Aorta (tissue), 5 donors: Measurements from ENCODE around the gene SLCO4C1. TPM values are rescaled to one million over a fixed set of nuclear protein-coding genes. Genes with fewer than 3 reads are reported as not detected.

Source experiments
- ATAC-seq: fragments of 200-7000 bp; cut with Tn5 transposase; one replicate; pipeline ENCODE4 v1.9.1; 2022; ENCODE audit warnings: moderate library complexity; ENCODE audit not compliant: low FRiP score
- DNase-seq, 2 donors: peaks; one replicate each; pipeline ENCODE4 v3.0.0-alpha.2; 2020
- H3K27ac ChIP-seq, 2 donors: one replicate each; pipeline ENCODE4 v1.5.1; 2013; ENCODE audit warnings: low read length in 2 of 2, mild to moderate bottlenecking in 2 of 2, moderate library complexity in 2 of 2, control low read depth in 1 of 2, inconsistent platforms in 1 of 2, low read depth in 1 of 2
- H3K27me3 ChIP-seq, 2 donors: one replicate each; pipeline ENCODE4 v1.6.1; 2013; ENCODE audit warnings: control low read depth in 1 of 2, low read length in 1 of 2, mild to moderate bottlenecking in 1 of 2, moderate library complexity in 1 of 2; ENCODE audit not compliant: insufficient read depth in 2 of 2, control insufficient read depth in 1 of 2
- H3K36me3 ChIP-seq, 2 donors: one replicate each; pipeline ENCODE4 v1.6.1; 2013; ENCODE audit warnings: control low read depth in 1 of 2, low read length in 1 of 2, mild to moderate bottlenecking in 1 of 2; ENCODE audit not compliant: insufficient read depth in 2 of 2, control insufficient read depth in 1 of 2
- H3K4me1 ChIP-seq, 2 donors: one replicate each; pipeline ENCODE4 v1.6.1; 2013; ENCODE audit warnings: low read length in 2 of 2, control low read depth in 1 of 2, mild to moderate bottlenecking in 1 of 2, moderate library complexity in 1 of 2; ENCODE audit not compliant: insufficient read depth in 2 of 2, control insufficient read depth in 1 of 2
- H3K4me3 ChIP-seq, 2 donors: one replicate each; pipeline ENCODE4 v1.5.1; 2013; ENCODE audit warnings: low read length in 2 of 2, control low read depth in 1 of 2, mild to moderate bottlenecking in 1 of 2
- H3K9me3 ChIP-seq: one replicate; pipeline ENCODE4 v1.6.1; 2013; ENCODE audit warnings: mild to moderate bottlenecking, low read length; ENCODE audit not compliant: control insufficient read depth
- WGBS, 2 donors: extraction: QIAGEN DNeasy Blood & Tissue Kit; methylation state at CpG; one replicate each; pipeline ENCODE4 v1.1.7; 2013; 5-methylcytosine and 5-hydroxymethylcytosine counted together
- intact Hi-C, 2 donors: fragments of 100-400 bp; cut with DNase I; formaldehyde crosslinking; loops; one replicate each; pipeline versions ENCODE4 v1.14.2 to v1.15.0; 2022
- polyA plus RNA-seq, 2 donors: library from polyadenylated mRNA; stranded (reverse); fragments of 200-250 nt; gene quantifications; one replicate each; pipeline ENCODE4 v1.2.3, GENCODE V29; 2013
- total RNA-seq, 2 donors: library from RNA; stranded (reverse); fragmentation: NEBNext Ultra II Directional; extraction: Animal tissue kit (Norgen Biotek cat#: 25700); gene quantifications; one replicate each; pipeline ENCODE4 v1.2.1, GENCODE V29; 2021
- donor health status: healthy with polysubstance abuse.
- donor health status: Bipolar disorder and iron deficiency.
- donor health status: DM: no; HTN: no; CAD: no.
- donor health status: DM: no; HTN: no; CAD: no.
- donor health status: DM: yes; HTN: yes; CAD: no.

SLCO4C1 gene
- total and polyA plus RNA-seq, 4 donors = 0.13 to 1.6 (median 0.39) TPM; not detected in 1

- ATAC-seq = no peak
Observed at GRCh38 chr5:102283102-102283797, 12.8 kb downstream of the SLCO4C1 start.

GRCh38 chr5:102279711-102280110, 16.4 kb downstream of the SLCO4C1 start:
- ATAC-seq = no peak
- WGBS, 2 donors = 80 to 81% methylated on average over 1 of the region's 1 CpG
- intact Hi-C loops = no loop called here

More at GRCh38 chr5:102283102-102283797, 12.8 kb downstream of the SLCO4C1 start:
- WGBS, 2 donors = 71 to 83% methylated on average over 2 of the region's 2 CpGs
- H3K36me3 ChIP-seq = no peaks in the 10 kb centered on the region
- no peak overlapping the region for H3K4me3 ChIP-seq
- H3K4me1 ChIP-seq = no peaks in the 10 kb centered on the region
- no peaks in the 10 kb centered on the region for H3K9me3 ChIP-seq
- H3K27ac ChIP-seq = no peak overlapping the region
- intact Hi-C loops = no loop called here
- DNase-seq = no peak
- H3K27me3 ChIP-seq = no peaks in the 10 kb centered on the region

GRCh38 chr5:102278231-102278630, 17.9 kb downstream of the SLCO4C1 start:
- no peaks in the 10 kb centered on the region for H3K36me3 ChIP-seq
- no peaks in the 10 kb centered on the region for H3K4me1 ChIP-seq
- no peak overlapping the region for H3K27ac ChIP-seq
- no peak for ATAC-seq
- no peak overlapping the region for H3K4me3 ChIP-seq
- peaks cover 2% of the 10 kb centered on the region for H3K9me3 ChIP-seq
- intact Hi-C loops = no loop called here
- no peak for DNase-seq
- WGBS, 2 donors = 90 to 92% methylated on average over 2 of the region's 2 CpGs
- H3K27me3 ChIP-seq = no peaks in the 10 kb centered on the region

More at GRCh38 chr5:102279711-102280110, 16.4 kb downstream of the SLCO4C1 start:
- no peaks in the 10 kb centered on the region for H3K4me1 ChIP-seq
- no peak for DNase-seq
- no peak overlapping the region for H3K4me3 ChIP-seq
- peaks cover 2% of the 10 kb centered on the region for H3K9me3 ChIP-seq
- H3K27ac ChIP-seq = no peak overlapping the region
- H3K36me3 ChIP-seq = no peaks in the 10 kb centered on the region
- H3K27me3 ChIP-seq = no peaks in the 10 kb centered on the region

GRCh38 chr5:102277144-102277543, 18.9 kb downstream of the SLCO4C1 start:
- no peak overlapping the region for H3K27ac ChIP-seq
- WGBS, 2 donors = 95 to 97% methylated on average over 2 of the region's 2 CpGs
- no peaks in the 10 kb centered on the region for H3K4me1 ChIP-seq
- no peaks in the 10 kb centered on the region for H3K36me3 ChIP-seq
- no peak for ATAC-seq
- no peaks in the 10 kb centered on the region for H3K27me3 ChIP-seq
- no peak for DNase-seq
- H3K4me3 ChIP-seq = no peak overlapping the region
- H3K9me3 ChIP-seq = peaks cover 2% of the 10 kb centered on the region
- intact Hi-C loops = no loop called here

- DNase-seq = no peak
- Histone ChIP-seq H3K9me3 (no peaks in the 10 kb centered on the region), H3K27me3 (no peaks in the 10 kb centered on the region), H3K27ac (no peak overlapping the region), H3K4me1 (no peaks in the 10 kb centered on the region), H3K4me3 (no peak overlapping the region), H3K36me3 (no peaks in the 10 kb centered on the region)
- intact Hi-C loops = no loop called here
- WGBS, 2 donors = 77 to 78% methylated on average over 3 of the region's 3 CpGs
- ATAC-seq = no peak
Observed at GRCh38 chr5:102271759-102272158, 24.3 kb downstream of the SLCO4C1 start.

- ATAC-seq = no peak
- Histone ChIP-seq H3K4me1 (no peaks in the 10 kb centered on the region), H3K36me3 (no peaks in the 10 kb centered on the region), H3K27ac (no peak overlapping the region), H3K4me3 (no peak overlapping the region), H3K27me3 (no peaks in the 10 kb centered on the region), H3K9me3 (no peaks in the 10 kb centered on the region)
- no peak for DNase-seq
- intact Hi-C loops = no loop called here
Observed at GRCh38 chr5:102270036-102270435, 26.0 kb downstream of the SLCO4C1 start.

GRCh38 chr5:102262688-102263087, 33.4 kb downstream of the SLCO4C1 start:
- Histone ChIP-seq H3K36me3 (no peaks in the 10 kb centered on the region), H3K4me3 (no peak overlapping the region), H3K9me3 (no peaks in the 10 kb centered on the region), H3K27me3 (no peaks in the 10 kb centered on the region), H3K27ac (no peak overlapping the region), H3K4me1 (no peaks in the 10 kb centered on the region)
- ATAC-seq (no peak), DNase-seq (no peak)
- 91 to 96% methylated on average over 2 of the region's 2 CpGs for WGBS, 2 donors
- intact Hi-C loops = no loop called here

- H3K4me3 ChIP-seq = no peak overlapping the region
- DNase-seq (no peak), ATAC-seq (no peak)
- 88 to 94% methylated on average over 3 of the region's 3 CpGs for WGBS, 2 donors
- no peaks in the 10 kb centered on the region for H3K36me3 ChIP-seq
- H3K27ac ChIP-seq = no peak overlapping the region
- no peaks in the 10 kb centered on the region for H3K27me3 ChIP-seq
- intact Hi-C loops = no loop called here
- H3K9me3 ChIP-seq = no peaks in the 10 kb centered on the region
- H3K4me1 ChIP-seq = no peaks in the 10 kb centered on the region
Observed at GRCh38 chr5:102249381-102249780, 46.7 kb downstream of the SLCO4C1 start.

- Histone ChIP-seq H3K4me1 (no peaks in the 10 kb centered on the region), H3K9me3 (peaks cover 2% of the 10 kb centered on the region), H3K27me3 (no peaks in the 10 kb centered on the region), H3K27ac (no peak overlapping the region), H3K36me3 (no peaks in the 10 kb centered on the region), H3K4me3 (no peak overlapping the region)
- no peak for ATAC-seq
- WGBS, 2 donors = 88 to 89% methylated on average over 4 of the region's 4 CpGs
- intact Hi-C loops = no loop called here
- no peak for DNase-seq
Observed at GRCh38 chr5:102243213-102243612, 52.9 kb downstream of the SLCO4C1 start.
